Upper lobe of right lung (tissue), 1 donor: ENCODE results near the gene CEACAM21. TPM values are rescaled to one million over a fixed set of nuclear protein-coding genes. Genes with fewer than 3 reads are reported as not detected.
A peak's percentile ranks its signal among the peaks of the same experiment; 100 is the strongest.

Experiments used
- ATAC-seq: fragments of 200-7000 bp; cut with Tn5 transposase; one replicate; pipeline ENCODE4 v1.9.1; 2020; ENCODE audit warnings: mild to moderate bottlenecking, moderate library complexity
- DNase-seq: peaks from one replicate; pipeline ENCODE4 v3.0.0-alpha.2; 2020
- H3K27ac ChIP-seq: fragments of 200-600 bp; one replicate; pipeline ENCODE4 v1.8.0; 2022
- H3K27me3 ChIP-seq: fragments of 200-600 bp; one replicate; pipeline ENCODE4 v1.8.0; 2022; ENCODE audit warnings: mild to moderate bottlenecking
- H3K36me3 ChIP-seq: fragments of 200-600 bp; one replicate; pipeline ENCODE4 v1.8.0; 2022
- H3K4me1 ChIP-seq: fragments of 200-600 bp; one replicate; pipeline ENCODE4 v1.8.0; 2022
- H3K4me3 ChIP-seq: fragments of 200-600 bp; one replicate; pipeline ENCODE4 v1.8.0; 2022; ENCODE audit warnings: mild to moderate bottlenecking
- H3K9me3 ChIP-seq: fragments of 200-600 bp; one replicate; pipeline ENCODE4 v1.8.0; 2022
- intact Hi-C: fragments of 100-400 bp; cut with DNase I; formaldehyde crosslinking; loops from one replicate; pipeline ENCODE4 v1.11.0; 2022
- total RNA-seq: library from RNA; stranded (reverse); fragmentation: NEBNext Ultra II Directional; extraction: Animal tissue kit (Norgen Biotek cat#: 25700); gene quantifications from one replicate; pipeline ENCODE4 v1.2.1, GENCODE V29; 2021
- TF ChIP-seq, protein P1 (sequence below): fragments of 200-600 bp; IDR thresholded peaks from one replicate; pipeline ENCODE4 v1.8.0; 2022; ENCODE audit warnings: antibody characterized with exemption
- donor health status: DM: no; HTN: yes; CAD: no; lungs with severe emphysema.

Gene CEACAM21
- total RNA-seq, 1 donor from 2014 or later: 16.3 TPM

- Histone ChIP-seq H3K27ac (no peak overlapping the region), H3K9me3 (no peaks in the 10 kb centered on the region), H3K27me3 (no peaks in the 10 kb centered on the region), H3K4me1 (no peaks in the 10 kb centered on the region), H3K36me3 (no peaks in the 10 kb centered on the region), H3K4me3 (no peak overlapping the region)
- ATAC-seq (no peak), DNase-seq (no peak)
- intact Hi-C loops: no loop called here
- TF ChIP-seq, protein P1, sequence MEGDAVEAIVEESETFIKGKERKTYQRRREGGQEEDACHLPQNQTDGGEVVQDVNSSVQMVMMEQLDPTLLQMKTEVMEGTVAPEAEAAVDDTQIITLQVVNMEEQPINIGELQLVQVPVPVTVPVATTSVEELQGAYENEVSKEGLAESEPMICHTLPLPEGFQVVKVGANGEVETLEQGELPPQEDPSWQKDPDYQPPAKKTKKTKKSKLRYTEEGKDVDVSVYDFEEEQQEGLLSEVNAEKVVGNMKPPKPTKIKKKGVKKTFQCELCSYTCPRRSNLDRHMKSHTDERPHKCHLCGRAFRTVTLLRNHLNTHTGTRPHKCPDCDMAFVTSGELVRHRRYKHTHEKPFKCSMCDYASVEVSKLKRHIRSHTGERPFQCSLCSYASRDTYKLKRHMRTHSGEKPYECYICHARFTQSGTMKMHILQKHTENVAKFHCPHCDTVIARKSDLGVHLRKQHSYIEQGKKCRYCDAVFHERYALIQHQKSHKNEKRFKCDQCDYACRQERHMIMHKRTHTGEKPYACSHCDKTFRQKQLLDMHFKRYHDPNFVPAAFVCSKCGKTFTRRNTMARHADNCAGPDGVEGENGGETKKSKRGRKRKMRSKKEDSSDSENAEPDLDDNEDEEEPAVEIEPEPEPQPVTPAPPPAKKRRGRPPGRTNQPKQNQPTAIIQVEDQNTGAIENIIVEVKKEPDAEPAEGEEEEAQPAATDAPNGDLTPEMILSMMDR: no peak
Observed at GRCh38 chr19:41617941-41618730, 42.2 kb downstream of the CEACAM21 start.

- H3K27me3 ChIP-seq: no peaks in the 10 kb centered on the region
- ATAC-seq (peak; percentile 56), DNase-seq (no peak)
- H3K4me3 ChIP-seq: no peak overlapping the region
- TF ChIP-seq, protein P1: no peak
- intact Hi-C loops: no loop called here
- no peaks in the 10 kb centered on the region for H3K9me3 ChIP-seq
- no peak overlapping the region for H3K27ac ChIP-seq
- no peaks in the 10 kb centered on the region for H3K4me1 ChIP-seq
- H3K36me3 ChIP-seq: no peaks in the 10 kb centered on the region
Observed at GRCh38 chr19:41619018-41619556, 43.1 kb downstream of the CEACAM21 start.

- H3K36me3 ChIP-seq: no peaks in the 10 kb centered on the region
- H3K4me1 ChIP-seq: no peaks in the 10 kb centered on the region
- no peaks in the 10 kb centered on the region for H3K9me3 ChIP-seq
- DNase-seq (no peak), ATAC-seq (no peak)
- TF ChIP-seq, protein P1: no peak
- H3K4me3 ChIP-seq: no peak overlapping the region
- no peak overlapping the region for H3K27ac ChIP-seq
- intact Hi-C loops: no loop called here
- no peaks in the 10 kb centered on the region for H3K27me3 ChIP-seq
Observed at GRCh38 chr19:41620171-41620570, 44.2 kb downstream of the CEACAM21 start.

- TF ChIP-seq, protein P1: no peak
- H3K27me3 ChIP-seq: no peaks in the 10 kb centered on the region
- ATAC-seq: peak; percentile 8
Observed at GRCh38 chr19:41621226-41621625, 45.3 kb downstream of the CEACAM21 start.

DNA sequence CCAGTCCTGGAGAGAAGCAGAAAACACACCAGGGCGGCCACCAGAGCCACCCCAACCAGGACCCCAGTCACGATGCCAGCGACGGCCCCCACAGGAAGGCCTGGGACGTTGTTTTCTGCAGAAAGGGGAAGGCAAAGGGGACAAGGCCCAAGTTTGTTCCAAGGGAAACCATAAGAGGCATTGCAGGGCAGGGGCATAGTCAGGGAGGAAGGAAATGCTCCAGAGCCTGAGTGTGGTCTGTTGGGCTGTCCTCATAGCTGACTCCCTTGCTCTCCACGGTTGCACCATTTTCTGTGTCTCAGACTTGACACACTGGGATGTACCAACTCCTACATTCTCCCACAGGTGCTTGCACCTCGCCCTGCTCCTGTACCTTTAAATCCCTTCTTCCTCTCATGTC lies 45.7 kb downstream of the CEACAM21 start:
- Histone ChIP-seq H3K27me3 (no peaks in the 10 kb centered on the region), H3K4me3 (no peak overlapping the region), H3K9me3 (no peaks in the 10 kb centered on the region), H3K36me3 (no peaks in the 10 kb centered on the region), H3K27ac (no peak overlapping the region), H3K4me1 (no peaks in the 10 kb centered on the region)
- ATAC-seq (peak; percentile 60), DNase-seq (no peak)
- intact Hi-C loops: no loop called here
- TF ChIP-seq, protein P1: no peak

More at GRCh38 chr19:41621226-41621625, 45.3 kb downstream of the CEACAM21 start:
- no peak for DNase-seq
- Histone ChIP-seq H3K4me1 (no peaks in the 10 kb centered on the region), H3K27ac (no peak overlapping the region), H3K36me3 (no peaks in the 10 kb centered on the region), H3K4me3 (no peak overlapping the region), H3K9me3 (no peaks in the 10 kb centered on the region)
- intact Hi-C loops: no loop called here
